SK-N-MC (cell line): ENCODE results near the gene RAB4A.
"Not testable (repeated sequence)": the region's sequence is repeated elsewhere in the genome, so short reads cannot be mapped to it uniquely, and the experiment has no call there.

Experiments
- DNase-seq: peaks from one replicate; pipeline ENCODE4 v3.0.0-alpha.2; 2011; ENCODE audit warnings: low read depth, low spot score
- H3K27ac ChIP-seq: fragments of 200-600 bp; sonication (generic); 2 replicates; pipeline ENCODE4 v1.5.1; 2016; ENCODE audit warnings: mixed run types
- H3K36me3 ChIP-seq: fragments of 200-600 bp; sonication (generic); 2 replicates; pipeline ENCODE4 v1.6.1; 2017; ENCODE audit warnings: antibody characterized with exemption, low read length, mixed read lengths; ENCODE audit not compliant: insufficient read depth
- H3K4me3 ChIP-seq: fragments of 200-600 bp; sonication (generic); 2 replicates; pipeline ENCODE4 v1.5.1; 2016
- H3K9ac ChIP-seq: fragments of 200-600 bp; sonication (generic); 2 replicates; pipeline ENCODE4 v1.8.0; 2017; ENCODE audit warnings: mixed run types, mixed read lengths; ENCODE audit not compliant: insufficient read length
- H3K9me3 ChIP-seq: fragments of 200-600 bp; sonication (generic); 2 replicates; pipeline ENCODE4 v1.6.1; 2017; ENCODE audit warnings: low read depth, mild to moderate bottlenecking, antibody characterized with exemption, low read length, moderate library complexity, mixed read lengths
- EZH2 ChIP-seq: fragments of 200-600 bp; sonication (generic); IDR thresholded peaks from one replicate; pipeline ENCODE4 v1.6.1; 2017; ENCODE audit warnings: antibody characterized with exemption
- FOXP2 ChIP-seq: optimal IDR thresholded peaks from 2 replicates; pipeline ENCODE3; 2011; ENCODE audit warnings: mild to moderate bottlenecking, moderate library complexity; ENCODE audit not compliant: insufficient read depth; ENCODE audit errors: extremely low read length, control extremely low read depth
- POLR2AphosphoS5 ChIP-seq: IDR thresholded peaks from 2 replicates; pipeline ENCODE4 v1.6.1; 2012; ENCODE audit warnings: mild to moderate bottlenecking, low read depth, low read length, borderline replicate concordance

Gene RAB4A

GRCh38 chr1:229310833-229311232 is 39.9 kb downstream of the RAB4A start:
- Histone ChIP-seq H3K9me3 (no peaks in the 10 kb centered on the region), H3K27ac (no peak overlapping the region), H3K36me3 (no peaks in the 10 kb centered on the region), H3K9ac (no peak overlapping the region), H3K4me3 (no peak overlapping the region)
- TF ChIP-seq EZH2: no peak
- no peak for TF ChIP-seq POLR2AphosphoS5
- TF ChIP-seq FOXP2: no peak
- no peak for DNase-seq

DNA sequence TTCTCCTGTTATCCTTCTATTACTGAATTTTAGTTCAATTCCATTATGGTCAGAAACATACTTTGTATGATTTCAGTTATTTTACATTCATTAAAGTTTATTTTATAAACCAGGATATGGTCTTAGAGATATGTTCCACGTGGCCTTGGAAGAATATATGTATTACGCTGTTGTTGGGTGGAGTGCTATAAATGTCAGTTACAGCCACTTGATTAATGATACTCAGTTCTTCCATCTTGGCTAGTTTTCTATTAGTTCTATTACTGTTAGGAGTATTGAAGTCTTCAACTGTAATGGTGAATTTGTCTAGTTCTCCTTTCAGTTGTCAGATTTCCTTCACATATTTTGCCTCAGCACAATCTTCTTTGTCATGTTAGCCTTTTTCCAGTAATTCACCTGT is 45.3 kb downstream of the RAB4A start:
- DNase-seq: no peak
- no peak overlapping the region for H3K9ac ChIP-seq
- no peaks in the 10 kb centered on the region for H3K36me3 ChIP-seq
- no peaks in the 10 kb centered on the region for H3K9me3 ChIP-seq
- TF ChIP-seq POLR2AphosphoS5 (no peak), FOXP2 (no peak), EZH2 (no peak)
- no peak overlapping the region for H3K27ac ChIP-seq
- no peak overlapping the region for H3K4me3 ChIP-seq

- TF ChIP-seq EZH2: no peak
- TF ChIP-seq FOXP2: no peak
- TF ChIP-seq POLR2AphosphoS5: no peak
- DNase-seq: no peak
- Histone ChIP-seq H3K4me3 (no peak overlapping the region), H3K9me3 (no peaks in the 10 kb centered on the region), H3K27ac (no peak overlapping the region), H3K9ac (no peak overlapping the region), H3K36me3 (no peaks in the 10 kb centered on the region)
These were observed 47.1 kb downstream of the RAB4A start for GRCh38 chr1:229318056-229318455.

DNA sequence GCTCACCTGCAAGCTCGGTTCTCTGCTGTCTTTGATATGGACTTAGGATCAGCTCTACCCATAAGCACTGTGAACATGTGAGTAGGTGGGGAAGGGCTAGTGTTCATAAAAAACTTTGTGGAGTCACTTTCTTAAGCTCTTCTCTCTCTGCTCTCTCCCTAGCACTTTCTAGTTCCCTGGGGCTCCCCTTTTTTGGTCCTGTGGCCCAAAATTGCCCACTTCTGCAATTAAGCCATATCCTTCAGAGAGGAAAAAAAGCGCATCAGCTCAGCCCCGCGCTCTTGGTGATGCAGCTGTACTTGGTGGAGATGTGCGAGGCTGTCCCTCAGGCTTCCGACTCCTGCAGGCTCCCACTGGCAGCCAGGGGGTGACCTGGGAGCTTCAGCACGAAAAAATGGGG is 48.6 kb downstream of the RAB4A start:
- no peaks in the 10 kb centered on the region for H3K36me3 ChIP-seq

DNA sequence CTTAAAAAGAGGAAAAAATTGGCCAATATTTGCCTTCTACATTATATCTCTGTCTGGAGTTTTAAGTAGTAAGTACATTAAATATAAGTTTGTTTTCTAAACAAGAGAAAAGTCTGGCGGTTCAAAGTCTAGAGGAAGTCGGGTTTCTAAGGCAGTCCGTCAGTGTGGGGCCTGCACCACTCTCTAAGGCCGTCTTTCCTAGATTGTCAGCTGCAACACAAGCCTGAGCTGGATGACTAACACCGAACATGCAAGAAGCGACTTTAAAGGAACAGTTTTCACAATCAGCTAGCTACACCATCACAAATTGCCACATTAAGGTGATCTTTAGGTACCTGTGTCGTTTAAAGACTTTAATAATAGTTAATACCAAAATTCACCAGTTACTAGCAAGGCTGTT is 52.3 kb downstream of the RAB4A start:
- no peaks in the 10 kb centered on the region for H3K9me3 ChIP-seq
- no peak overlapping the region for H3K27ac ChIP-seq
- H3K4me3 ChIP-seq: no peak overlapping the region
- DNase-seq: no peak
- no peak for TF ChIP-seq EZH2
- H3K9ac ChIP-seq: no peak overlapping the region
- H3K36me3 ChIP-seq: no peaks in the 10 kb centered on the region

More for the DNA sequence above, 48.6 kb downstream of the RAB4A start:
- no peaks in the 10 kb centered on the region for H3K9me3 ChIP-seq
- H3K9ac ChIP-seq: no peak overlapping the region
- H3K4me3 ChIP-seq: no peak overlapping the region
- H3K27ac ChIP-seq: no peak overlapping the region
- no peak for TF ChIP-seq EZH2
- DNase-seq: no peak

GRCh38 chr1:229323885-229324553 is 53.1 kb downstream of the RAB4A start:
- no peaks in the 10 kb centered on the region for H3K9me3 ChIP-seq
- DNase-seq: no peak
- TF ChIP-seq POLR2AphosphoS5 (no peak), EZH2 (no peak), FOXP2 (no peak)
- no peaks in the 10 kb centered on the region for H3K36me3 ChIP-seq
- no peak overlapping the region for H3K9ac ChIP-seq
- no peak overlapping the region for H3K4me3 ChIP-seq
- H3K27ac ChIP-seq: no peak overlapping the region

DNA sequence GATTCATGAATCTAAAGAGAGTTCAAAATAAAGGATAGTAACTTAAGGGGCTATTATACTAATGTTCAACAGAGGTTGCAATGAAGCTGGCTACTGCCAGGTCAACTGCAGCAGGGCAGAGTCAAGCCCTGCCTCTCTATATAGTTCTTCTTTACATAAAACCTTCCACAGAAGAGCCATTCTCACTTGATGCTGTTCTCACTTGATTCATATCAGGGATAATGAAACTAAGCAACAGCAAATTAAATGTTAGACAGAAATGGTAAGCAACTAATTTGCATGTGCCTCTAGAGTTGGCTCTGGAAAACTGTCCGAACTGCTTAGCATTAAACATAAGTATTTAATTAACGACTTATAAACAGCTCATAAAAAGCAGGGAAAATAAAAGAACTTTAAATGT is 54.5 kb downstream of the RAB4A start:
- Histone ChIP-seq H3K36me3 (no peaks in the 10 kb centered on the region), H3K4me3 (no peak overlapping the region), H3K27ac (no peak overlapping the region), H3K9ac (no peak overlapping the region), H3K9me3 (no peaks in the 10 kb centered on the region)
- TF ChIP-seq FOXP2: no peak
- DNase-seq: no peak

DNA sequence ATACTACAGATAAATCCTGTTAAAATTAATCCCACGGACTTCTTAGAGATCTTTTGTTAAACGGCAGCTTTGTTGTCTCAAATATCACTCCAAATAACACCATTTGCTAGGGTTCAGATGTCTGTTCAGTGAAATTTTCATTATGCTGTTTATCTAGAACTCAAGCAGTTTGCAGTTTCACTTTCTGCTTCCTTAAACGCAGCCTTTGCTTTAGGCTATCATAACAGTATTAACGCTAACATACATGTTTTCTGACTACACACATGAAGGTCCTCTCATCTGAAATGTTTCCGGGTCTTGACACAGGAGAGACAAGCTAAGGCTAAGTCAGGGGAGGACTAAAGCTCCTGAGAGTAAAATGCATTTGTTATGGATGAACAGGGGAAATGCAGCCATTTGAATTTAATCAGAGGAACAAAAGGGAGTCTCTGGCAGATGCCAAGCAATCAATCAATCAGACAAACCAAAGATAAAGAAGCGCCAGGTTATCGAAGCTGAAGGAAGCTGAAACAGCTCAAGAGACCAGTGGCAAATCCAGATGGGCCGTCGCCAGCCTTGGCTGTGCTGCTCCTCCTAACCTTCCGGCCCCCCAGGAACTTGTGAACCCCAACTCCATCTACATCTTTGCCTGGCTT is 55.1 kb downstream of the RAB4A start:
- no peak overlapping the region for H3K4me3 ChIP-seq
- no peak for TF ChIP-seq POLR2AphosphoS5
- TF ChIP-seq EZH2: no peak
- TF ChIP-seq FOXP2: no peak
- H3K36me3 ChIP-seq: no peaks in the 10 kb centered on the region
- no peak overlapping the region for H3K9ac ChIP-seq
- DNase-seq: no peak
- H3K9me3 ChIP-seq: no peaks in the 10 kb centered on the region
- no peak overlapping the region for H3K27ac ChIP-seq

- Histone ChIP-seq H3K36me3 (no peaks in the 10 kb centered on the region), H3K4me3 (no peak overlapping the region), H3K27ac (no peak overlapping the region), H3K9ac (no peak overlapping the region), H3K9me3 (no peaks in the 10 kb centered on the region)
- TF ChIP-seq EZH2 (no peak), POLR2AphosphoS5 (no peak), FOXP2 (no peak)
- DNase-seq: no peak
These were observed 55.7 kb downstream of the RAB4A start for GRCh38 chr1:229326601-229327000.

DNA sequence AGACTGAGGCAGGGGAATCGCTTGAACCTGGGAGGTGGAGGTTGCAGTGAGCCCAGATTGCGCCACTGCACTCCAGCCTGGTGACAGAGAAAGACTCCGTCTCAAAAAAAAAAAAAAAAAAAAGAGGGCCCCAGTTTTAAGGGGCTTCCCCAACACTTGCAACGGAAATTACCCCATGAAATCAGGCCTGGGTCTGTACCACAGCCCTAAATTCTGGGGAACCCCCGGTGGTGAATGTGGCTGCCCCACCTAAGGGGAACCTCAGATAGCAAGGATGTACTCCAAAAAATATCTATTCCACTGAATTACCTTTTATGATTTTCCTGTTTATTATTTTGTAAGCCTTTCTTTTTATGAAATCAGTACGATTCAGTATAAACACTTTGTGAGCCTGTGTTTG is 56.9 kb downstream of the RAB4A start:
- not testable (repeated sequence) for H3K27ac ChIP-seq, H3K4me3 ChIP-seq, H3K9me3 ChIP-seq, DNase-seq, H3K9ac ChIP-seq, H3K36me3 ChIP-seq
